Measurements from ENCODE around the gene EIF4E2.

Gene EIF4E2

GRCh38 chr2:232604535-232604934, 54.0 kb downstream of the EIF4E2 start:
- no peak overlapping the region for H3K4me3 Mint-ChIP-seq
- H3K27me3 Mint-ChIP-seq (ENCODE audit: low read depth) = peaks cover 17% of the 10 kb centered on the region
- peaks cover 4% of the 10 kb centered on the region for H3K4me1 Mint-ChIP-seq (ENCODE audit: low read depth)
- H3K9me3 Mint-ChIP-seq = no peaks in the 10 kb centered on the region
- no peak overlapping the region for H3K27ac Mint-ChIP-seq
- no peaks in the 10 kb centered on the region for H3K36me3 Mint-ChIP-seq (ENCODE audit: low read depth)

- peaks cover 17% of the 10 kb centered on the region for H3K27me3 Mint-ChIP-seq (ENCODE audit: low read depth)
- no peak overlapping the region for H3K27ac Mint-ChIP-seq
- H3K36me3 Mint-ChIP-seq (ENCODE audit: low read depth) = no peaks in the 10 kb centered on the region
- H3K4me1 Mint-ChIP-seq (ENCODE audit: low read depth) = peaks cover 4% of the 10 kb centered on the region
- H3K4me3 Mint-ChIP-seq = no peak overlapping the region
- no peaks in the 10 kb centered on the region for H3K9me3 Mint-ChIP-seq
Observed at GRCh38 chr2:232607011-232607410, 56.5 kb downstream of the EIF4E2 start.

- Mint-ChIP-seq H3K9me3 (no peaks in the 10 kb centered on the region), H3K4me1 (ENCODE audit: low read depth) (peaks cover 4% of the 10 kb centered on the region), H3K27ac (no peak overlapping the region), H3K4me3 (no peak overlapping the region), H3K36me3 (ENCODE audit: low read depth) (no peaks in the 10 kb centered on the region), H3K27me3 (ENCODE audit: low read depth) (peaks cover 5% of the 10 kb centered on the region)
Observed at GRCh38 chr2:232609607-232610006, 59.1 kb downstream of the EIF4E2 start.

GRCh38 chr2:232610081-232610480, 59.6 kb downstream of the EIF4E2 start:
- H3K9me3 Mint-ChIP-seq = no peaks in the 10 kb centered on the region
- H3K4me3 Mint-ChIP-seq = no peak overlapping the region
- peaks cover 4% of the 10 kb centered on the region for H3K4me1 Mint-ChIP-seq (ENCODE audit: low read depth)
- H3K27me3 Mint-ChIP-seq (ENCODE audit: low read depth) = peaks cover 4% of the 10 kb centered on the region
- no peaks in the 10 kb centered on the region for H3K36me3 Mint-ChIP-seq (ENCODE audit: low read depth)
- H3K27ac Mint-ChIP-seq = no peak overlapping the region

GRCh38 chr2:232611061-232611460, 60.6 kb downstream of the EIF4E2 start:
- no peak overlapping the region for H3K4me3 Mint-ChIP-seq
- no peaks in the 10 kb centered on the region for H3K36me3 Mint-ChIP-seq (ENCODE audit: low read depth)
- H3K9me3 Mint-ChIP-seq = no peaks in the 10 kb centered on the region
- H3K27me3 Mint-ChIP-seq (ENCODE audit: low read depth) = peaks cover 4% of the 10 kb centered on the region
- H3K4me1 Mint-ChIP-seq (ENCODE audit: low read depth) = peaks cover 2% of the 10 kb centered on the region
- H3K27ac Mint-ChIP-seq = no peak overlapping the region

- H3K9me3 Mint-ChIP-seq = no peaks in the 10 kb centered on the region
- H3K27ac Mint-ChIP-seq = no peak overlapping the region
- no peak overlapping the region for H3K4me3 Mint-ChIP-seq
- H3K27me3 Mint-ChIP-seq (ENCODE audit: low read depth) = no peaks in the 10 kb centered on the region
- H3K4me1 Mint-ChIP-seq (ENCODE audit: low read depth) = no peaks in the 10 kb centered on the region
- H3K36me3 Mint-ChIP-seq (ENCODE audit: low read depth) = no peaks in the 10 kb centered on the region
Observed at GRCh38 chr2:232611559-232612218, 61.2 kb downstream of the EIF4E2 start.

GRCh38 chr2:232613538-232614134, 63.1 kb downstream of the EIF4E2 start:
- H3K4me3 Mint-ChIP-seq = no peak overlapping the region
- H3K27ac Mint-ChIP-seq = no peak overlapping the region
- H3K9me3 Mint-ChIP-seq = no peaks in the 10 kb centered on the region
- H3K4me1 Mint-ChIP-seq (ENCODE audit: low read depth) = no peaks in the 10 kb centered on the region
- H3K36me3 Mint-ChIP-seq (ENCODE audit: low read depth) = no peaks in the 10 kb centered on the region
- H3K27me3 Mint-ChIP-seq (ENCODE audit: low read depth) = no peaks in the 10 kb centered on the region

- H3K4me3 Mint-ChIP-seq = no peak overlapping the region
- no peaks in the 10 kb centered on the region for H3K9me3 Mint-ChIP-seq
- H3K27me3 Mint-ChIP-seq (ENCODE audit: low read depth) = no peaks in the 10 kb centered on the region
- no peaks in the 10 kb centered on the region for H3K36me3 Mint-ChIP-seq (ENCODE audit: low read depth)
- H3K4me1 Mint-ChIP-seq (ENCODE audit: low read depth) = no peaks in the 10 kb centered on the region
- no peak overlapping the region for H3K27ac Mint-ChIP-seq
Observed at GRCh38 chr2:232615339-232615738, 64.8 kb downstream of the EIF4E2 start.

Measured in T-helper 1 cell treated with Interleukin-12 subunit alpha and Interleukin-12 subunit beta and Interleukin-4 antibody, amounts not matched to agents 30 μg/mL and 1 μg/mL, for 36 hours (primary cell).